Keratinocyte (primary cell): ENCODE data around the gene NT5DC1. TPM values are rescaled to one million over a fixed set of nuclear protein-coding genes. Genes with fewer than 3 reads are reported as not detected.

Source experiments
- DNase-seq: peaks from one replicate; pipeline ENCODE4 v3.0.0-alpha.2; 2011; ENCODE audit warnings: low read depth, missing footprints, low spot score
- FAIRE-seq: peaks from 2 replicates; lab custom pipeline; 2011; peaks lifted over from hg19 to GRCh38; lab: Jason Lieb, UNC
- H2AFZ ChIP-seq: 2 replicates; pipeline ENCODE4 v1.6.0; 2012; ENCODE audit warnings: low read length, control low read depth, inconsistent platforms; ENCODE audit not compliant: control insufficient read depth
- H3K27ac ChIP-seq: 2 replicates; pipeline ENCODE4 v1.5.1; 2011; ENCODE audit warnings: low read length; ENCODE audit not compliant: control insufficient read depth, insufficient read depth
- H3K27me3 ChIP-seq: 3 replicates; pipeline ENCODE4 v1.6.0; 2011; ENCODE audit warnings: low read length; ENCODE audit not compliant: control insufficient read depth, insufficient read depth; ENCODE audit errors: extremely low read depth
- H3K36me3 ChIP-seq, 2 experiments: 2 replicates in 1 of 2; 3 replicates in 1 of 2; pipeline ENCODE4 v1.5.1; 2011; ENCODE audit warnings: low read length in 2 of 2, mild to moderate bottlenecking in 1 of 2; ENCODE audit not compliant: control insufficient read depth in 2 of 2, insufficient read depth in 2 of 2; ENCODE audit errors: extremely low read depth in 1 of 2
- H3K4me1 ChIP-seq: 3 replicates; pipeline ENCODE4 v1.5.1; 2011; ENCODE audit warnings: low read length; ENCODE audit not compliant: control insufficient read depth, insufficient read depth; ENCODE audit errors: extremely low read depth
- H3K4me2 ChIP-seq: 3 replicates; pipeline ENCODE4 v1.6.0; 2011; ENCODE audit warnings: low read depth, low read length; ENCODE audit not compliant: control insufficient read depth, insufficient read depth; ENCODE audit errors: extremely low read depth
- H3K4me3 ChIP-seq, 3 experiments: fragments of 200-600 bp in 1 of 3; sonication (generic) in 1 of 3; 2 replicates in 2 of 3; 3 replicates in 1 of 3; pipeline ENCODE4 v1.5.1; 2011 to 2016; ENCODE audit warnings: low read length in 3 of 3, mild to moderate bottlenecking in 3 of 3, control low read depth in 2 of 3, inconsistent platforms in 1 of 3, low read depth in 1 of 3, mixed read lengths in 1 of 3, mixed run types in 1 of 3, moderate library complexity in 1 of 3; ENCODE audit not compliant: control insufficient read depth in 2 of 3, insufficient read depth in 2 of 3; ENCODE audit errors: extremely low read depth in 1 of 3
- H3K79me2 ChIP-seq: 2 replicates; pipeline ENCODE4 v1.6.0; 2012; ENCODE audit warnings: low read length; ENCODE audit not compliant: control insufficient read depth, insufficient read depth
- H3K9ac ChIP-seq: 3 replicates; pipeline ENCODE4 v1.6.0; 2011; ENCODE audit warnings: low read length; ENCODE audit not compliant: control insufficient read depth, insufficient read depth; ENCODE audit errors: extremely low read depth
- H3K9me1 ChIP-seq: 3 replicates; pipeline ENCODE4 v1.6.0; 2011; ENCODE audit warnings: low read length; ENCODE audit not compliant: control insufficient read depth, insufficient read depth; ENCODE audit errors: extremely low read depth
- H3K9me3 ChIP-seq: 2 replicates; pipeline ENCODE4 v1.5.1; 2012; ENCODE audit warnings: low read depth, low read length; ENCODE audit not compliant: control insufficient read depth
- H4K20me1 ChIP-seq: 3 replicates; pipeline ENCODE4 v1.6.0; 2011; ENCODE audit warnings: low read length; ENCODE audit not compliant: control insufficient read depth, insufficient read depth; ENCODE audit errors: extremely low read depth
- CTCF ChIP-seq, 3 experiments: IDR thresholded peaks in 1 of 3; conservative IDR thresholded peaks in 1 of 3; optimal IDR thresholded peaks in 1 of 3; 2 replicates in 2 of 3; 3 replicates in 1 of 3; pipeline versions ENCODE3 to v1.5.1; 2011; ENCODE audit warnings: low read length in 3 of 3, mild to moderate bottlenecking in 3 of 3, moderate library complexity in 2 of 3, control low read depth in 1 of 3, inconsistent platforms in 1 of 3; ENCODE audit not compliant: insufficient read depth in 2 of 3; ENCODE audit errors: extremely low read depth in 1 of 3
- EZH2 ChIP-seq: IDR thresholded peaks from one replicate; pipeline ENCODE4 v1.6.1; 2012; ENCODE audit warnings: inconsistent platforms, mild to moderate bottlenecking, low read length, moderate library complexity
- dilution Hi-C: fragments of 300-500 bp; cut with MboI; formaldehyde crosslinking; loops from one replicate; pipeline ENCODE4 v1.7.0; 2020; ENCODE audit warnings: low sequenced_read_pairs; ENCODE audit not compliant: extremely low pct_ligation_motif_present
- polyA plus RNA-seq, 5 experiments: library from polyadenylated mRNA; depleted of rRNA in 3 of 5; stranded (reverse) in 3 of 5; stranded (forward) in 1 of 5; unstranded in 1 of 5; fragments of >200 nt; gene quantifications; 1 replicate in 1 of 5; 2 replicates in 3 of 5; 3 replicates in 1 of 5; pipeline versions ENCODE4 v1.2.1 to v1.2.3, GENCODE V29; 2011 to 2012; ENCODE audit warnings: missing spikeins in 2 of 5, low read depth in 1 of 5, low replicate concordance in 1 of 5

NT5DC1 gene
- polyA plus RNA-seq, 1 donor (not counting 4 experiments of a cell fraction or from before 2014, with no cell fraction given), result 31.2 TPM

GRCh38 chr6:116126032-116126431, 25.4 kb downstream of the NT5DC1 start, which contains the start of gene COL10A1:
TSS of gene COL10A1 (minus strand) at chr6:116126132. CDS start at chr6:116125492, 640 bp downstream.
- H3K4me3 ChIP-seq, result no peak within 1 kb of the TSS
- no peak within 1 kb of the TSS for H2AFZ ChIP-seq
- H3K27ac ChIP-seq, result no peak within 1 kb of the TSS
- dilution Hi-C loops, result no loop called here
- H3K9me3 ChIP-seq, result no peaks in the 10 kb centered on the region
- H3K27me3 ChIP-seq, result no peaks in the 10 kb centered on the region
- no peaks in the 10 kb centered on the region for H3K4me1 ChIP-seq
- no peaks in the 10 kb centered on the region for H3K79me2 ChIP-seq
- H3K36me3 ChIP-seq, result peaks cover 4 to 5% of the 10 kb centered on the region in 2 experiments
- no peak within 1 kb of the TSS for H3K4me2 ChIP-seq
- H4K20me1 ChIP-seq, result no peaks in the 10 kb centered on the region
- TF ChIP-seq EZH2 (no peak), CTCF (optimal IDR thresholded peaks at IDR 0.05 in 1 of 3, IDR thresholded peaks at IDR 0.05 in 1 of 3, conservative IDR thresholded peaks at IDR 0.05 in 1 of 3; ENCODE audit: extremely low read depth in 1 of 3, insufficient read depth in 2 of 3, low read length in 3 of 3) (no peak)
- DNase-seq, result no peak
- no peak for FAIRE-seq
- no peak within 1 kb of the TSS for H3K9ac ChIP-seq
- H3K9me1 ChIP-seq, result no peaks in the 10 kb centered on the region

GRCh38 chr6:116127771-116128493, 27.3 kb downstream of the NT5DC1 start:
- DNase-seq (no peak), FAIRE-seq (no peak)
- H3K4me1 ChIP-seq, result no peaks in the 10 kb centered on the region
- H2AFZ ChIP-seq, result no peak overlapping the region
- H3K9me3 ChIP-seq, result no peaks in the 10 kb centered on the region
- H3K79me2 ChIP-seq, result no peaks in the 10 kb centered on the region
- dilution Hi-C loops, result no loop called here
- H4K20me1 ChIP-seq, result no peaks in the 10 kb centered on the region
- H3K4me3 ChIP-seq, result no peak overlapping the region
- H3K9ac ChIP-seq, result no peak overlapping the region
- TF ChIP-seq CTCF (optimal IDR thresholded peaks at IDR 0.05 in 1 of 3, IDR thresholded peaks at IDR 0.05 in 1 of 3, conservative IDR thresholded peaks at IDR 0.05 in 1 of 3; ENCODE audit: extremely low read depth in 1 of 3, insufficient read depth in 2 of 3, low read length in 3 of 3) (no peak), EZH2 (no peak)
- H3K4me2 ChIP-seq, result no peak overlapping the region
- no peaks in the 10 kb centered on the region for H3K27me3 ChIP-seq
- H3K9me1 ChIP-seq, result no peaks in the 10 kb centered on the region
- H3K27ac ChIP-seq, result no peak overlapping the region
- H3K36me3 ChIP-seq, result no peaks in the 10 kb centered on the region
